K562 (cell line): ENCODE measurements around the gene SAP25. TPM values are rescaled to one million over a fixed set of nuclear protein-coding genes. Genes with fewer than 3 reads are reported as not detected.

Experiments
- BCOR ChIP-seq: fragments of 450-650 bp; IDR thresholded peaks from 2 replicates; pipeline ENCODE4 v1.6.1; 2016
- EGR1 ChIP-seq: fragments of 450-650 bp; conservative IDR thresholded peaks from 2 replicates; pipeline ENCODE4 v1.6.1; 2017; ENCODE audit warnings: mild to moderate bottlenecking
- MTA1 ChIP-seq: fragments of 450-650 bp; IDR thresholded peaks from 2 replicates; pipeline ENCODE4 v1.6.1; 2017; ENCODE audit warnings: borderline replicate concordance
- SMARCA4 ChIP-seq: fragments of 450-650 bp; IDR thresholded peaks from 2 replicates; pipeline ENCODE4 v1.6.1; 2016
- ZBTB5 ChIP-seq: fragments of 450-650 bp; IDR thresholded peaks from 2 replicates; pipeline ENCODE4 v1.6.1; 2017; ENCODE audit warnings: antibody characterized with exemption
- polyA plus RNA-seq, 8 experiments: library from polyadenylated mRNA; depleted of rRNA in 4 of 8; stranded (reverse) in 5 of 8; unstranded in 3 of 8; fragments of >200 nt; fragmentation: Nextera tagmentation in 2 of 8; fragmentation: Illumina TruSeq in 1 of 8; extraction: Ambion mirVana in 2 of 8; extraction: Trizol in 1 of 8; gene quantifications; 2 replicates each; pipeline versions ENCODE4 v1.2.1 to v1.2.3, GENCODE V29; 2011 to 2014; ENCODE audit warnings: inconsistent platforms in 1 of 8, missing spikeins in 1 of 8
- total RNA-seq, 7 experiments: library from RNA; depleted of rRNA in 6 of 7; stranded (reverse); fragments of >200 nt in 6 of 7; fragmentation: Illumina TruSeq in 2 of 7; extraction: Trizol in 2 of 7; gene quantifications; 2 replicates each; pipeline versions ENCODE4 v1.2.1 to v1.2.3, GENCODE V29; 2011 to 2021; ENCODE audit warnings: low replicate concordance in 1 of 7
- TF ChIP-seq, protein P1 (sequence below): sonication (generic); formaldehyde crosslinking; IDR thresholded peaks from 2 replicates; pipeline ENCODE4 v1.8.1; 2023; ENCODE audit warnings: mild to moderate bottlenecking, missing genetic modification reagents

The SAP25 gene
- total and polyA plus RNA-seq, 9 of the 15 experiments (the other 6 are each of a cell fraction or from before 2014, with no cell fraction given) = 0.13 to 5.3 (median 0.78) TPM; not detected in 1

DNA sequence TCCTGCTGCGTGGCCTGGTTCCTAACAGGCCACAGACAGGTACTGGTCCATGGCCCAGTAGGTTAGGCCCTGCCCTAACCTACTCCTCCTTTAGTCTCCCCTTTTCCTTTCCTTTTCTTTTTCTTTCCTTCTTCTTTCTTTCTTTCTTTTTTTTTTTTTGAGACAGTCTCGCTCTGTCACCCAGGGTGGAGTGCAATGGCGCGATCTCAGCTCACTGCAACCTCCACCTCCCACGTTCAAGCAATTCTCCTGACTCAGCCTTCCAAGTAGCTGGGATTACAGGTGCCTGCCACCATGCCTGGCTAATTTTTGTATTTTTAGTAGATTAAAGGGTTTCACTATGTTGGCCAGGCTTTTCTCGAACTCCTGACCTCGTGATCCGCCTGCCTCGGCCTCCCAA, 37.7 kb downstream of the SAP25 start (continued):
- TF ChIP-seq MTA1 (peak; percentile 23; the same call in 1 of the 2 replicates), BCOR (0 out of 2 replicates have a peak, but pooled peaks have one; percentile 9), SMARCA4 (peak; percentile 59), ZBTB5 (0 out of 2 replicates have a peak, but pooled peaks have one; percentile 24), EGR1 (peak; percentile 59; the same call in 1 of the 2 replicates)
- TF ChIP-seq, protein P1, sequence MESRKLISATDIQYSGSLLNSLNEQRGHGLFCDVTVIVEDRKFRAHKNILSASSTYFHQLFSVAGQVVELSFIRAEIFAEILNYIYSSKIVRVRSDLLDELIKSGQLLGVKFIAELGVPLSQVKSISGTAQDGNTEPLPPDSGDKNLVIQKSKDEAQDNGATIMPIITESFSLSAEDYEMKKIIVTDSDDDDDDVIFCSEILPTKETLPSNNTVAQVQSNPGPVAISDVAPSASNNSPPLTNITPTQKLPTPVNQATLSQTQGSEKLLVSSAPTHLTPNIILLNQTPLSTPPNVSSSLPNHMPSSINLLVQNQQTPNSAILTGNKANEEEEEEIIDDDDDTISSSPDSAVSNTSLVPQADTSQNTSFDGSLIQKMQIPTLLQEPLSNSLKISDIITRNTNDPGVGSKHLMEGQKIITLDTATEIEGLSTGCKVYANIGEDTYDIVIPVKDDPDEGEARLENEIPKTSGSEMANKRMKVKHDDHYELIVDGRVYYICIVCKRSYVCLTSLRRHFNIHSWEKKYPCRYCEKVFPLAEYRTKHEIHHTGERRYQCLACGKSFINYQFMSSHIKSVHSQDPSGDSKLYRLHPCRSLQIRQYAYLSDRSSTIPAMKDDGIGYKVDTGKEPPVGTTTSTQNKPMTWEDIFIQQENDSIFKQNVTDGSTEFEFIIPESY = peak; percentile 8; the same call in 1 of the 2 replicates
